ENCODE results near the gene KLHL1. TPM values are rescaled to one million over a fixed set of nuclear protein-coding genes. Genes with fewer than 3 reads are reported as not detected.

KLHL1 gene
- total and polyA plus RNA-seq, 2 of the 4 experiments (the other 2 are of a cell fraction) = not detected

DNA sequence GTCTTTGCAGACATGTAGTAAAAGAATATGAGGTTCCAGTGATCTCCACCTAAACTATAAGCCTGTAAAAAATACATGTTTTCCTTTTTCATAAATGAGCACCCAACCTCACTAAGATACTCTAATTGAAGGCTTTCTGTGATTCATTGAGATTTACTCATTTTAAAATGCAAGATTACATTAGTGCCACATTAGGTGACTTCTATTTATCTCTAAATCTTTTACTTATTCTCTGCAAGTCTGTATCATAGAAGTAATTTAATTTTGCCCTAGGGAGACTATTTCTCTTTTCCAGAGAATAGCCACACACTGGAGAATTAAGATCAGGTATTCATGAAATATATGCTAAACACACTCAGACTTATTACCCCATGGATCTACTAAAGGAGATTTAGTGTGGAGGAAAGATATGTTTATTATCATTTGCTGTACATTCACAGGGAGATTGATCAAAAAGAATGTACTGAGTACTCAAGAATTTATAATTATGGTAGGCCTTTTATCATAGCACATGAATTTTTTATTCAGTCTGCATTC lies 290.9 kb downstream of the KLHL1 start:
- BruUV-seq (replicated peaks) = no TSS peak
- Histone ChIP-seq H2BK15ac (ENCODE audit: low read depth, low read length) (no peak overlapping the region), H4K8ac (ENCODE audit: low read depth in 2 of 2, low read length in 2 of 2) (no peak overlapping the region), H4K91ac (ENCODE audit: insufficient read depth, low read depth, low read length) (no peak overlapping the region), H4K20me1 (ENCODE audit: insufficient read depth, low read length) (no peaks in the 10 kb centered on the region), H4K5ac (ENCODE audit: low read depth, low read length) (no peak overlapping the region), H3K4ac (ENCODE audit: low read depth, low read length) (no peak overlapping the region), H2BK5ac (ENCODE audit: low read depth, low read length, poor library complexity, severe bottlenecking) (no peak overlapping the region), H2AK5ac (ENCODE audit: low read depth, low read length) (no peak overlapping the region), H3K4me1 (ENCODE audit: control insufficient read depth, insufficient read depth, low read length) (no peaks in the 10 kb centered on the region), H3K36me3 (ENCODE audit: control insufficient read depth, insufficient read depth, low read length) (no peaks in the 10 kb centered on the region), H3K23ac (ENCODE audit: low read depth, low read length) (no peak overlapping the region), H3K9me1 (ENCODE audit: insufficient read depth, low read length) (no peaks in the 10 kb centered on the region), H2BK20ac (ENCODE audit: low read depth, low read length) (no peak overlapping the region), H3K9me3 (ENCODE audit: control insufficient read depth, insufficient read depth, low read length) (0 out of 2 replicates have a peak, but pooled peaks cover 2% of the 10 kb centered on the region), H3K9ac (ENCODE audit: low read depth, low read length) (no peak overlapping the region), H2AFZ (replicated peaks; ENCODE audit: low read length, poor library complexity) (no peak overlapping the region), H3K18ac (ENCODE audit: low read depth, low read length) (no peak overlapping the region), H3K4me3 (ENCODE audit: insufficient read depth, low read depth, low read length) (no peak overlapping the region), H2AK9ac (replicated peaks; ENCODE audit: low read depth, low read length, poor library complexity) (no peak overlapping the region), H2BK120ac (ENCODE audit: low read depth, low read length) (no peak overlapping the region), H3K27ac (ENCODE audit: insufficient read depth, low read length) (no peak overlapping the region), H3K27me3 (ENCODE audit: control insufficient read depth, insufficient read depth, low read length) (no peaks in the 10 kb centered on the region), H3K14ac (replicated peaks; ENCODE audit: low read depth, low read length) (no peak overlapping the region), H3K56ac (ENCODE audit: extremely low read depth, insufficient read depth, low read length) (no peak overlapping the region), H3K4me2 (ENCODE audit: low read depth, low read length) (no peak overlapping the region), H3K79me1 (ENCODE audit: low read depth in 1 of 2, low read length in 2 of 2) (no peaks in the 10 kb centered on the region)
- ChIA-PET POLR2A (ENCODE audit: unreplicated experiment) (no interaction called here), CTCF (no interaction called here)
- ATAC-seq (ENCODE audit: low read depth) (no peak), DNase-seq (no peak)
- dilution Hi-C loops (cut with HindIII; ENCODE audit: low sequenced_read_pairs, unreplicated experiment) = no loop called here
- TF ChIP-seq, protein P1, sequence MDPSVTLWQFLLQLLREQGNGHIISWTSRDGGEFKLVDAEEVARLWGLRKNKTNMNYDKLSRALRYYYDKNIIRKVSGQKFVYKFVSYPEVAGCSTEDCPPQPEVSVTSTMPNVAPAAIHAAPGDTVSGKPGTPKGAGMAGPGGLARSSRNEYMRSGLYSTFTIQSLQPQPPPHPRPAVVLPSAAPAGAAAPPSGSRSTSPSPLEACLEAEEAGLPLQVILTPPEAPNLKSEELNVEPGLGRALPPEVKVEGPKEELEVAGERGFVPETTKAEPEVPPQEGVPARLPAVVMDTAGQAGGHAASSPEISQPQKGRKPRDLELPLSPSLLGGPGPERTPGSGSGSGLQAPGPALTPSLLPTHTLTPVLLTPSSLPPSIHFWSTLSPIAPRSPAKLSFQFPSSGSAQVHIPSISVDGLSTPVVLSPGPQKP (IDR thresholded peaks at IDR 0.05; ENCODE audit: borderline replicate concordance, low read depth, low read length) = no peak
- no peak for TF ChIP-seq RAD21 (IDR thresholded peaks at IDR 0.05; ENCODE audit: low read length)
- no peak for TF ChIP-seq NFE2L2 (IDR thresholded peaks at IDR 0.05; ENCODE audit: low read depth, low read length)
- no peak for TF ChIP-seq BHLHE40 (IDR thresholded peaks at IDR 0.05; ENCODE audit: low read depth, low read length)
- TF ChIP-seq MAFK (IDR thresholded peaks at IDR 0.05; ENCODE audit: low read depth, low read length) = no peak
- TF ChIP-seq SMC3 (IDR thresholded peaks at IDR 0.05; ENCODE audit: low read depth, low read length) = no peak
- TF ChIP-seq CEBPB (IDR thresholded peaks at IDR 0.05; ENCODE audit: low read depth, low read length) = no peak
- TF ChIP-seq, protein P2, sequence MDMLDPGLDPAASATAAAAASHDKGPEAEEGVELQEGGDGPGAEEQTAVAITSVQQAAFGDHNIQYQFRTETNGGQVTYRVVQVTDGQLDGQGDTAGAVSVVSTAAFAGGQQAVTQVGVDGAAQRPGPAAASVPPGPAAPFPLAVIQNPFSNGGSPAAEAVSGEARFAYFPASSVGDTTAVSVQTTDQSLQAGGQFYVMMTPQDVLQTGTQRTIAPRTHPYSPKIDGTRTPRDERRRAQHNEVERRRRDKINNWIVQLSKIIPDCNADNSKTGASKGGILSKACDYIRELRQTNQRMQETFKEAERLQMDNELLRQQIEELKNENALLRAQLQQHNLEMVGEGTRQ (IDR thresholded peaks at IDR 0.05; ENCODE audit: low read depth, low read length) = no peak
- TF ChIP-seq CHD1 (IDR thresholded peaks at IDR 0.05; ENCODE audit: low read depth, low read length) = no peak
- TF ChIP-seq MAZ (IDR thresholded peaks at IDR 0.05; ENCODE audit: borderline replicate concordance, low read depth, low read length) = no peak
- no peak for TF ChIP-seq POLR2A (IDR thresholded peaks at IDR 0.05; ENCODE audit: low read depth, low read length)
- no peak for TF ChIP-seq RFX5 (IDR thresholded peaks at IDR 0.05; ENCODE audit: low read depth, low read length)
- TF ChIP-seq, protein P3, sequence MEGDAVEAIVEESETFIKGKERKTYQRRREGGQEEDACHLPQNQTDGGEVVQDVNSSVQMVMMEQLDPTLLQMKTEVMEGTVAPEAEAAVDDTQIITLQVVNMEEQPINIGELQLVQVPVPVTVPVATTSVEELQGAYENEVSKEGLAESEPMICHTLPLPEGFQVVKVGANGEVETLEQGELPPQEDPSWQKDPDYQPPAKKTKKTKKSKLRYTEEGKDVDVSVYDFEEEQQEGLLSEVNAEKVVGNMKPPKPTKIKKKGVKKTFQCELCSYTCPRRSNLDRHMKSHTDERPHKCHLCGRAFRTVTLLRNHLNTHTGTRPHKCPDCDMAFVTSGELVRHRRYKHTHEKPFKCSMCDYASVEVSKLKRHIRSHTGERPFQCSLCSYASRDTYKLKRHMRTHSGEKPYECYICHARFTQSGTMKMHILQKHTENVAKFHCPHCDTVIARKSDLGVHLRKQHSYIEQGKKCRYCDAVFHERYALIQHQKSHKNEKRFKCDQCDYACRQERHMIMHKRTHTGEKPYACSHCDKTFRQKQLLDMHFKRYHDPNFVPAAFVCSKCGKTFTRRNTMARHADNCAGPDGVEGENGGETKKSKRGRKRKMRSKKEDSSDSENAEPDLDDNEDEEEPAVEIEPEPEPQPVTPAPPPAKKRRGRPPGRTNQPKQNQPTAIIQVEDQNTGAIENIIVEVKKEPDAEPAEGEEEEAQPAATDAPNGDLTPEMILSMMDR (conservative IDR thresholded peaks at IDR 0.05; ENCODE audit: low read depth, low read length) = no peak
- TF ChIP-seq FOS (IDR thresholded peaks at IDR 0.05; ENCODE audit: low read depth, low read length) = no peak
- no peak for TF ChIP-seq MXI1 (IDR thresholded peaks at IDR 0.05; ENCODE audit: borderline replicate concordance, low read depth, low read length)
- TF ChIP-seq RCOR1 (IDR thresholded peaks at IDR 0.05; ENCODE audit: insufficient replicate concordance, low read length) = no peak
- in situ Hi-C loops (cut with MboI; ENCODE audit: low sequenced_read_pairs) = no loop called here
- intact Hi-C loops (cut with micrococcal nuclease) = no loop called here
